Neuronal stem cell (in vitro differentiated cells): ENCODE measurements around the gene XPR1.
A peak's percentile ranks its signal among the peaks of the same experiment; 100 is the strongest.

Experiments
- DNase-seq: peaks from one replicate; pipeline ENCODE4 v3.0.0-alpha.2; 2013; ENCODE audit warnings: low spot score
- H2AFZ ChIP-seq: one replicate; pipeline ENCODE4 v1.6.1; 2013; ENCODE audit warnings: mild to moderate bottlenecking, low read length, inconsistent platforms
- H2AK5ac ChIP-seq: 2 replicates; pipeline ENCODE4 v1.6.1; 2013; ENCODE audit warnings: low read depth, mild to moderate bottlenecking, inconsistent platforms, low read length, moderate library complexity, mixed read lengths
- H2BK120ac ChIP-seq: 2 replicates; pipeline ENCODE4 v1.6.1; 2013; ENCODE audit warnings: low read depth, mild to moderate bottlenecking, inconsistent platforms, low read length, moderate library complexity, mixed read lengths
- H2BK12ac ChIP-seq: one replicate; pipeline ENCODE4 v1.6.1; 2013; ENCODE audit warnings: low read length, inconsistent platforms
- H2BK15ac ChIP-seq: 2 replicates; pipeline ENCODE4 v1.6.1; 2013; ENCODE audit warnings: mild to moderate bottlenecking, low read length, inconsistent platforms, mixed read lengths
- H2BK5ac ChIP-seq: one replicate; pipeline ENCODE4 v1.6.1; 2013; ENCODE audit warnings: inconsistent platforms, mild to moderate bottlenecking, low read length, moderate library complexity
- H3K14ac ChIP-seq: one replicate; pipeline ENCODE4 v1.6.1; 2013; ENCODE audit warnings: low read length, inconsistent platforms
- H3K18ac ChIP-seq: 2 replicates; pipeline ENCODE4 v1.6.1; 2013; ENCODE audit warnings: low read length, inconsistent platforms
- H3K23ac ChIP-seq: 2 replicates; pipeline ENCODE4 v1.6.1; 2013; ENCODE audit warnings: low read depth, mild to moderate bottlenecking, mixed read lengths, low read length, inconsistent platforms; ENCODE audit not compliant: poor library complexity
- H3K27ac ChIP-seq: replicated peaks from 3 replicates; pipeline ENCODE4 v1.5.1; 2013; ENCODE audit warnings: low read length, inconsistent platforms
- H3K27me3 ChIP-seq, 3 experiments: 2 replicates each; pipeline ENCODE4 v1.6.1; 2013; ENCODE audit warnings: low read length in 3 of 3, mild to moderate bottlenecking in 2 of 3, inconsistent platforms in 1 of 3, low read depth in 1 of 3, mixed read lengths in 1 of 3, moderate library complexity in 1 of 3; ENCODE audit not compliant: control insufficient read depth in 3 of 3, insufficient read depth in 3 of 3
- H3K36me3 ChIP-seq, 2 donors: replicated peaks in 1 of 2; 2 replicates each; pipeline ENCODE4 v1.6.1; 2013; ENCODE audit warnings: low read length in 2 of 2; ENCODE audit not compliant: control insufficient read depth in 2 of 2, insufficient read depth in 2 of 2
- H3K4ac ChIP-seq: 2 replicates; pipeline ENCODE4 v1.6.1; 2013; ENCODE audit warnings: inconsistent platforms, mild to moderate bottlenecking, low read length, moderate library complexity
- H3K4me1 ChIP-seq, 2 donors: 1 replicate in 1 of 2; 2 replicates in 1 of 2; pipeline ENCODE4 v1.6.1; 2013; ENCODE audit warnings: low read length in 2 of 2, low read depth in 1 of 2; ENCODE audit not compliant: control insufficient read depth in 2 of 2, insufficient read depth in 1 of 2
- H3K4me2 ChIP-seq: one replicate; pipeline ENCODE4 v1.6.1; 2013; ENCODE audit warnings: mild to moderate bottlenecking, low read length, inconsistent platforms; ENCODE audit not compliant: insufficient read depth, poor library complexity, severe bottlenecking
- H3K4me3 ChIP-seq, 2 donors: 2 replicates each; pipeline ENCODE4 v1.5.1; 2013; ENCODE audit warnings: low read length in 2 of 2, mild to moderate bottlenecking in 2 of 2, inconsistent platforms in 1 of 2, moderate library complexity in 1 of 2
- H3K79me1 ChIP-seq: one replicate; pipeline ENCODE4 v1.6.1; 2013; ENCODE audit warnings: low read depth, mild to moderate bottlenecking, inconsistent platforms, low read length, moderate library complexity
- H3K9ac ChIP-seq: one replicate; pipeline ENCODE4 v1.6.1; 2013; ENCODE audit warnings: mild to moderate bottlenecking, low read depth, low read length, inconsistent platforms; ENCODE audit not compliant: poor library complexity
- H3K9me3 ChIP-seq, 2 donors: replicated peaks in 1 of 2; 2 replicates each; pipeline versions ENCODE3 to v1.6.1; 2013; ENCODE audit warnings: low read length in 2 of 2, mild to moderate bottlenecking in 2 of 2, inconsistent platforms in 1 of 2, low read depth in 1 of 2, mixed read lengths in 1 of 2, moderate library complexity in 1 of 2; ENCODE audit not compliant: control insufficient read depth in 2 of 2, insufficient read depth in 1 of 2
- H4K8ac ChIP-seq: one replicate; pipeline ENCODE4 v1.6.1; 2013; ENCODE audit warnings: low read depth, mild to moderate bottlenecking, inconsistent platforms, low read length, moderate library complexity
- H4K91ac ChIP-seq: one replicate; pipeline ENCODE4 v1.6.1; 2013; ENCODE audit warnings: low read length, low read depth, mild to moderate bottlenecking, inconsistent platforms; ENCODE audit not compliant: poor library complexity
- WGBS, 2 donors: extraction: QIAGEN DNeasy Blood & Tissue Kit; methylation state at CpG; one replicate each; pipeline ENCODE4 v1.1.7; 2013; ENCODE audit warnings: missing lambda C conversion rate in 2 of 2, mixed read lengths in 1 of 2; ENCODE audit not compliant: insufficient read length in 2 of 2, insufficient replicate concordance in 1 of 2; ENCODE audit errors: extremely low coverage in 2 of 2; 5-methylcytosine and 5-hydroxymethylcytosine counted together

The XPR1 gene

DNA sequence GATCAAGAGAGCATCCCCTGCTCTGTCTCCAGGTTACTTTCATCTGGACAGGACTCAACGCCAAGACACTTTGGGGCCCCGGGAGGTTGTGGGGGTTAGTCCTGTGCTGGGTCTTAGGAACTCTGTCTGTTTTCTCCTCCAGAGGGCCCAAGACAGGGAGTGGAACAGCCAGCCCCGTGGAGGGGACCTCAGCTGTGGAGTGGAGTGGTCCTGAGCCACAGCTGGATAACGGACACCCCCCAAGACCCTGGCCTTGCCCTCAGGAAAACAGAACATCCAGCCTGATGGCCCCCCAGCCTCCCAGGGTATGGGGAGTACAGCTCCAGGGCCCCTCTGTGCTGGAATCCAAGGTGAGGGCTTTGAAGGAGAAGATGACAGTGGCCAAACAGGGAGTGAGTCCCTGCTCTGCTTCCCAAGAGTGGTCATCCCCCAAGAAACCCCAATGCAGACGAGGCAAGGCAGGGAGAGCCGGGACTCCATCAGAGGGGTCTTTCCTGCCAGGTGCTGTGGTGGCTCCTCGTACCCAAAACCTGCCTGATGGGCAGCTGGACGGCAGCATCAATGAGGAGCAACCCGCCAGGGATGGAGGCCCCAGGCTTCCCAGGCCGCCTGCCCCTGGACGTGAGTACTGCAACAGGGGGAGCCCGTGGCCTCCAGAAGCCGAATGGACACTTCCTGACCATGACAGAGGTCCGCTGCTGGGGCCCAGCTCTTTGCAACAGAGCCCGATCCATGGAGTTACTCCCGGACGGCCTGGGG, 284.4 kb downstream of the XPR1 start:
- Histone ChIP-seq H3K14ac (no peak overlapping the region), H3K36me3 (no peaks in the 10 kb centered on the region), H3K4ac (no peak overlapping the region), H2AFZ (no peak overlapping the region), H4K91ac (no peak overlapping the region), H3K9ac (no peak overlapping the region), H2BK15ac (peak overlapping the region; percentile 35), H2AK5ac (no peak overlapping the region), H3K79me1 (no peaks in the 10 kb centered on the region), H3K4me3 (no peak overlapping the region), H3K18ac (no peak overlapping the region), H3K4me1 (peaks cover 10 to 17% of the 10 kb centered on the region in 2 donors), H2BK5ac (peak overlapping the region; percentile 16), H3K27ac (no peak overlapping the region), H2BK12ac (no peak overlapping the region), H2BK120ac (no peak overlapping the region), H3K4me2 (no peak overlapping the region), H3K9me3 (peaks cover 0 to 9% of the 10 kb centered on the region in 2 donors), H4K8ac (no peak overlapping the region), H3K23ac (no peak overlapping the region), H3K27me3 (peaks cover 0 to 28% (median 8%) of the 10 kb centered on the region in 3 experiments)
- no peak for DNase-seq
- no CpG with 5 or more reads among the region's 17 CpGs for WGBS, 2 donors

DNA sequence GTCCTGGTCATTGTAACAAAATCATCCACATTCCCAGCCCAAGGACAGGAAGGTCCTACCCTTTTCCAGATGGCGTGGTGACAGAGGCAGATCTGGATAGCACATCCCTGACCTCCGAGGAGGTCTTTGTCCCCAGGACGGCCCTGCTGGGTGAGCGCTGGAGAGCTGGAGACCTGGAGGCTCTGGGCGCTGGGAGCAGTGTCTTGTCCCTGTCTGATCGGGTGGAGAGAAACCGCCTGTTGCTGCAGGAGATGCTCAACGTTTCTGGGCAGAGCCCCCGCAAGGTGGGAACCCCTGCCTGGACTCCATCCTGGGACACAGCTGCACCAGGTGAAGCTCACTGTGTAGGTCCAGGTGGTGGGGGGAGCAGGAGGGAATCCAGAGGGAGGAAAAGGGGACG, 284.9 kb downstream of the XPR1 start:
- WGBS, 2 donors, result no CpG with 5 or more reads among the region's 10 CpGs
- Histone ChIP-seq H3K4me3 (no peak overlapping the region), H3K9ac (no peak overlapping the region), H2BK120ac (peak overlapping the region; percentile 57), H3K9me3 (peaks cover 0 to 6% of the 10 kb centered on the region in 2 donors), H3K4me1 (peaks cover 11 to 17% of the 10 kb centered on the region in 2 donors), H3K27me3 (peaks cover 0 to 23% (median 4%) of the 10 kb centered on the region in 3 experiments), H4K91ac (no peak overlapping the region), H3K4me2 (no peak overlapping the region), H2BK5ac (peak overlapping the region; percentile 16), H3K23ac (no peak overlapping the region), H3K18ac (no peak overlapping the region), H2BK12ac (no peak overlapping the region), H2AFZ (no peak overlapping the region), H3K79me1 (no peaks in the 10 kb centered on the region), H4K8ac (no peak overlapping the region), H2BK15ac (peak overlapping the region; percentile 35), H3K4ac (no peak overlapping the region), H3K36me3 (no peaks in the 10 kb centered on the region), H3K27ac (no peak overlapping the region), H2AK5ac (peak overlapping the region; percentile 56), H3K14ac (no peak overlapping the region)
- DNase-seq, result no peak

DNA sequence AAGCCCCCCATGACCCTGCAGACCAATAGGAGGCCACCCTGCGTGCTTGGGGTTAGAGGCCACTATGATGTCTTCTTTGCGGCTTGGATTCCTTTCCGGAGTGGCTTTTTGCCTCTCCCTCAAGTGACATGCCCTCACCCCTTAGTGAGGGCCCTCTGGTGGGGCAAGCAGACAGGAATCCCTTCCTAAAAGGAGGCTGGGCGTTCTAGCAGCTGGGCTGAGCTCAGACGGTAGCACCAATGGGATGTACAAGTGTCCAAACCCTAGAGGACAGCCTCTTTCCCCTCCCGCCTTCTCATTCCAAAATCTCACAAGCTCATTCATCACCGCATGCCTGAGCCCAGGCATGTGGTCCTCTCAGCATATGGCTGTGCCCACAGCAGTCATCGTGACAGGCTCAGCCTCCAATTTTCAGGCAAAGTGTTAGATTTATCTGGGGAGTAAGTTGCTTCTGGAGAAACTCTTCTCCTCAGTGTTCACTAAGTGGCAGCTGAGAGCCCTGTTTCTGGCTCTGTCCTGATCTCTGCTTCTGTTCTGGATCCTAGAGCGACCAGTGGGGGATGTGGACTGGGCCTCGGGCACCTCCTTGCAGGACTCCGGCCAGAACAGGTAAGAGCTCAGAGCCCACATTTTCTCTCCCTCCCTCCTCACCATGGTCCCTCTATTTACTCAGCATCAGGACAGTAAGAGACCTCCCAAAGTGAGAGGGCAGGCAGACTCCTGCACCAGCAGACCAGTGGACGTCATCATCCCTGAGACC, 285.7 kb downstream of the XPR1 start:
- peaks cover 0 to 6% of the 10 kb centered on the region in 2 donors for H3K9me3 ChIP-seq
- H2AK5ac ChIP-seq, result peak overlapping the region; percentile 56
- no CpG with 5 or more reads among the region's 12 CpGs for WGBS, 2 donors
- H3K23ac ChIP-seq, result no peak overlapping the region
- peak overlapping the region; percentile 7 for H3K18ac ChIP-seq
- H2BK5ac ChIP-seq, result peak overlapping the region; percentile 16
- no peak overlapping the region for H3K14ac ChIP-seq
- H4K8ac ChIP-seq, result no peak overlapping the region
- no peak overlapping the region for H4K91ac ChIP-seq
- H3K4me1 ChIP-seq, result peaks cover 14 to 17% of the 10 kb centered on the region in 2 donors
- no peak overlapping the region for H2BK12ac ChIP-seq
- H3K9ac ChIP-seq, result no peak overlapping the region
- H3K4ac ChIP-seq, result no peak overlapping the region
- H2AFZ ChIP-seq, result no peak overlapping the region
- H3K4me2 ChIP-seq, result no peak overlapping the region
- DNase-seq, result no peak
- H3K79me1 ChIP-seq, result no peaks in the 10 kb centered on the region
- no peak overlapping the region for H2BK15ac ChIP-seq
- H3K27ac ChIP-seq, result no peak overlapping the region
- peak overlapping the region; percentile 57 for H2BK120ac ChIP-seq
- H3K27me3 ChIP-seq, result peaks cover 0 to 15% (median 2%) of the 10 kb centered on the region in 3 experiments
- H3K36me3 ChIP-seq, result no peaks in the 10 kb centered on the region
- no peak overlapping the region for H3K4me3 ChIP-seq

DNA sequence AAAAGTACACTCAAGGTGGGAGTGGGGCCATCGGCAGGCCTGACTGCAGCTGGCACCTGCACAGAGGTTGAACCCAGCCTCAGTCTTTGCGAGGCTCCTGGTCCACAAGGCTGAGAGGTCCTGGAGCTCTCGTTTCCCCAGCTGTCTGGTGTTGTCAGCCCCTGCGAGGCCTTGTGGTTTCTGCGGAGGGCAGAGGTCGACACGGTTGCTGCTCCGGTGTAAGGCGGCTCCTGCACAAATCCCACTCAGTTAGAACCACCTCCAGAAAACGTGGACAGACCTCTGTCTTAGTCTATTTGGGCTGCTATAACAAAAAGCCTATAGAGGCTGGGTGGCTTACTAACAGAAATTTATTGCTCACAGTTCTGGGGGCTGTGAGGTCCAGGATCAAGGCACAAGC, 286.7 kb downstream of the XPR1 start:
- no peak overlapping the region for H2AK5ac ChIP-seq
- no peak for DNase-seq
- no peak overlapping the region for H2BK120ac ChIP-seq
- H3K4me2 ChIP-seq, result no peak overlapping the region
- H3K4me3 ChIP-seq, result no peak overlapping the region
- peaks cover 20 to 27% of the 10 kb centered on the region in 2 donors for H3K4me1 ChIP-seq
- H2AFZ ChIP-seq, result no peak overlapping the region
- no peak overlapping the region for H4K8ac ChIP-seq
- H3K9ac ChIP-seq, result no peak overlapping the region
- H3K18ac ChIP-seq, result no peak overlapping the region
- H2BK5ac ChIP-seq, result no peak overlapping the region
- H2BK15ac ChIP-seq, result peak overlapping the region; percentile 0
- H3K9me3 ChIP-seq, result peaks cover 0 to 6% of the 10 kb centered on the region in 2 donors
- WGBS, 2 donors, result no CpG with 5 or more reads among the region's 10 CpGs
- no peak overlapping the region for H3K4ac ChIP-seq
- H4K91ac ChIP-seq, result no peak overlapping the region
- no peak overlapping the region for H2BK12ac ChIP-seq
- H3K27ac ChIP-seq, result no peak overlapping the region
- no peak overlapping the region for H3K14ac ChIP-seq
- H3K79me1 ChIP-seq, result no peaks in the 10 kb centered on the region
- H3K27me3 ChIP-seq, result peaks cover 0 to 8% (median 0%) of the 10 kb centered on the region in 3 experiments
- H3K23ac ChIP-seq, result no peak overlapping the region
- no peaks in the 10 kb centered on the region for H3K36me3 ChIP-seq
